ENCODE measurements around the gene R3HDM2. TPM values are rescaled to one million over a fixed set of nuclear protein-coding genes. Genes with fewer than 3 reads are reported as not detected.

R3HDM2 gene
- total and polyA plus RNA-seq, 2 of the 13 experiments (the other 11 are each of a cell fraction or from before 2014, with no cell fraction given): 11.1 to 23.5 TPM

DNA sequence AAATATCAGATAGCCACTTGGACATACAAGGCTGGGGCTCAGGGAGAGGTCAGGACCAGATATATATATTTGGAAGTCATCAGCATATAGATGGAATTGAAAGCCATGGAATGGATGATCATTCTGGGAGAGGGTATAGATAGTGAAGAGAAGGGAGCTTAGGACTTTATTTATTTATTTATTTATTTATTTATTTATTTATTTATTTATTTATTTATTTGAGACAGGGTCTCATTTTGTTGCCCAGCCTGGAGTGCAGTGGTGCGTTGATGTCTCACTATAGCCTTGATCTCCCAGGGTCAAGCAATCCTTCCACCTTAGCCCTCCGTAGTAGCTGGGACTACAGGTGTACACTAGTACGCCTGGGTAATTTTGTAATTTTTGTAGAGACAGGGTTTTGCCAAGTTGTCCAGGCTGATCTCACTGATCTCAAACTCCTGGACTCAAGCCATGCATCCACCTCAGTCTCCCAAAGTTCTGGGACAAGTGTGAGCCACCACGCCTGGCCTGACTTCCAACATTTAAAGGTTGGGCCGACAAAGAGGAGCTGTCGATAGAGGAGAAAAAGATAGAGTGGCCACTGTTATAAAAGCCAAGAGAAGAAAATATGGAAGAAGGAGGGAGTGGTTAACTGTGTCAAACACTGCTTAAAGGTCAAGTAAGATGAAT lies 15.6 kb upstream of the R3HDM2 start (continued):
- TF ChIP-seq, protein P1, sequence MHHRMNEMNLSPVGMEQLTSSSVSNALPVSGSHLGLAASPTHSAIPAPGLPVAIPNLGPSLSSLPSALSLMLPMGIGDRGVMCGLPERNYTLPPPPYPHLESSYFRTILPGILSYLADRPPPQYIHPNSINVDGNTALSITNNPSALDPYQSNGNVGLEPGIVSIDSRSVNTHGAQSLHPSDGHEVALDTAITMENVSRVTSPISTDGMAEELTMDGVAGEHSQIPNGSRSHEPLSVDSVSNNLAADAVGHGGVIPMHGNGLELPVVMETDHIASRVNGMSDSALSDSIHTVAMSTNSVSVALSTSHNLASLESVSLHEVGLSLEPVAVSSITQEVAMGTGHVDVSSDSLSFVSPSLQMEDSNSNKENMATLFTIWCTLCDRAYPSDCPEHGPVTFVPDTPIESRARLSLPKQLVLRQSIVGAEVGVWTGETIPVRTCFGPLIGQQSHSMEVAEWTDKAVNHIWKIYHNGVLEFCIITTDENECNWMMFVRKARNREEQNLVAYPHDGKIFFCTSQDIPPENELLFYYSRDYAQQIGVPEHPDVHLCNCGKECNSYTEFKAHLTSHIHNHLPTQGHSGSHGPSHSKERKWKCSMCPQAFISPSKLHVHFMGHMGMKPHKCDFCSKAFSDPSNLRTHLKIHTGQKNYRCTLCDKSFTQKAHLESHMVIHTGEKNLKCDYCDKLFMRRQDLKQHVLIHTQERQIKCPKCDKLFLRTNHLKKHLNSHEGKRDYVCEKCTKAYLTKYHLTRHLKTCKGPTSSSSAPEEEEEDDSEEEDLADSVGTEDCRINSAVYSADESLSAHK (CRISPR knock-in tag; IDR thresholded peaks at IDR 0.05; ENCODE audit: borderline replicate concordance): no peak
- TF ChIP-seq, protein P2, sequence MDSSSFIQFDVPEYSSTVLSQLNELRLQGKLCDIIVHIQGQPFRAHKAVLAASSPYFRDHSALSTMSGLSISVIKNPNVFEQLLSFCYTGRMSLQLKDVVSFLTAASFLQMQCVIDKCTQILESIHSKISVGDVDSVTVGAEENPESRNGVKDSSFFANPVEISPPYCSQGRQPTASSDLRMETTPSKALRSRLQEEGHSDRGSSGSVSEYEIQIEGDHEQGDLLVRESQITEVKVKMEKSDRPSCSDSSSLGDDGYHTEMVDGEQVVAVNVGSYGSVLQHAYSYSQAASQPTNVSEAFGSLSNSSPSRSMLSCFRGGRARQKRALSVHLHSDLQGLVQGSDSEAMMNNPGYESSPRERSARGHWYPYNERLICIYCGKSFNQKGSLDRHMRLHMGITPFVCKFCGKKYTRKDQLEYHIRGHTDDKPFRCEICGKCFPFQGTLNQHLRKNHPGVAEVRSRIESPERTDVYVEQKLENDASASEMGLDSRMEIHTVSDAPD (CRISPR knock-in tag; IDR thresholded peaks at IDR 0.05): no peak
- TF ChIP-seq KDM5A (IDR thresholded peaks at IDR 0.05; ENCODE audit: borderline replicate concordance, low read length) (no peak), ZNF44 (CRISPR knock-in tag; IDR thresholded peaks at IDR 0.05) (no peak), ZNF331 (CRISPR knock-in tag; IDR thresholded peaks at IDR 0.05) (no peak)
- TF ChIP-seq, protein P3, sequence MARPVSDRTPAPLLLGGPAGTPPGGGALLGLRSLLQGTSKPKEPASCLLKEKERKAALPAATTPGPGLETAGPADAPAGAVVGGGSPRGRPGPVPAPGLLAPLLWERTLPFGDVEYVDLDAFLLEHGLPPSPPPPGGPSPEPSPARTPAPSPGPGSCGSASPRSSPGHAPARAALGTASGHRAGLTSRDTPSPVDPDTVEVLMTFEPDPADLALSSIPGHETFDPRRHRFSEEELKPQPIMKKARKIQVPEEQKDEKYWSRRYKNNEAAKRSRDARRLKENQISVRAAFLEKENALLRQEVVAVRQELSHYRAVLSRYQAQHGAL (CRISPR knock-in tag; IDR thresholded peaks at IDR 0.05; ENCODE audit: not compliant biosample characterization): no peak

DNA sequence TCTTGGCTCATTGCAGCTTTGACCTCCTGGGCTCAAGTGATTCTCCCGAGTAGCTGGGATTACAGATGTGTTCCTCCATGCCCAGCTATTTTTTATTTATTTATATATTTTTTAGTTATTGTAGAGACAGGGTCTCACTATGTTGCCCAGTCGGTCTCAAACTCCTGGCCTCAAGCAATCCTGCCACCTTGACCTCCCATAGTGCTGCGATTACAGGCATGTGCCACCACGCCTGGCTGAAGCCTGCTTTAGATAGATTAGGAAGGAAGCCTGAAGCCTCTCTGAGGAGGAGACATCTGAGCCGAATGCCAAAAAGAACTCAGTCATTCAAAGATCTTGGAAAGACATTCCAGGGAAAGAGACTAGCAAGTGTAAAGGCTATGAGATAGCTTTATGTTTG lies 13.9 kb upstream of the R3HDM2 start:
- ChIA-PET CTCF (ENCODE audit: low intra/inter-chr PET ratio, low total read pairs) (no interaction called here), POLR2A (interaction anchor here (1.1 kb wide), 1 partner anchor 10 kb away, joined by 3 read pairs; the partner anchor contains the start of gene INHBC)
- ATAC-seq (no peak), FAIRE-seq (no peak), DNase-seq (ENCODE audit: low spot score) (no peak)
- TF ChIP-seq RBFOX2 (IDR thresholded peaks at IDR 0.05; ENCODE audit: low read depth, low read length) (no peak), ZNF572 (CRISPR knock-in tag; IDR thresholded peaks at IDR 0.05) (no peak), ZNF567 (CRISPR knock-in tag; IDR thresholded peaks at IDR 0.05; ENCODE audit: borderline replicate concordance) (no peak), ZNF20 (CRISPR knock-in tag; IDR thresholded peaks at IDR 0.05) (no peak), NCOA2 (CRISPR knock-in tag; IDR thresholded peaks at IDR 0.05) (no peak)
- TF ChIP-seq, protein P4, sequence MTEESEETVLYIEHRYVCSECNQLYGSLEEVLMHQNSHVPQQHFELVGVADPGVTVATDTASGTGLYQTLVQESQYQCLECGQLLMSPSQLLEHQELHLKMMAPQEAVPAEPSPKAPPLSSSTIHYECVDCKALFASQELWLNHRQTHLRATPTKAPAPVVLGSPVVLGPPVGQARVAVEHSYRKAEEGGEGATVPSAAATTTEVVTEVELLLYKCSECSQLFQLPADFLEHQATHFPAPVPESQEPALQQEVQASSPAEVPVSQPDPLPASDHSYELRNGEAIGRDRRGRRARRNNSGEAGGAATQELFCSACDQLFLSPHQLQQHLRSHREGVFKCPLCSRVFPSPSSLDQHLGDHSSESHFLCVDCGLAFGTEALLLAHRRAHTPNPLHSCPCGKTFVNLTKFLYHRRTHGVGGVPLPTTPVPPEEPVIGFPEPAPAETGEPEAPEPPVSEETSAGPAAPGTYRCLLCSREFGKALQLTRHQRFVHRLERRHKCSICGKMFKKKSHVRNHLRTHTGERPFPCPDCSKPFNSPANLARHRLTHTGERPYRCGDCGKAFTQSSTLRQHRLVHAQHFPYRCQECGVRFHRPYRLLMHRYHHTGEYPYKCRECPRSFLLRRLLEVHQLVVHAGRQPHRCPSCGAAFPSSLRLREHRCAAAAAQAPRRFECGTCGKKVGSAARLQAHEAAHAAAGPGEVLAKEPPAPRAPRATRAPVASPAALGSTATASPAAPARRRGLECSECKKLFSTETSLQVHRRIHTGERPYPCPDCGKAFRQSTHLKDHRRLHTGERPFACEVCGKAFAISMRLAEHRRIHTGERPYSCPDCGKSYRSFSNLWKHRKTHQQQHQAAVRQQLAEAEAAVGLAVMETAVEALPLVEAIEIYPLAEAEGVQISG (CRISPR knock-in tag; IDR thresholded peaks at IDR 0.05): no peak
- TF ChIP-seq, protein P5, sequence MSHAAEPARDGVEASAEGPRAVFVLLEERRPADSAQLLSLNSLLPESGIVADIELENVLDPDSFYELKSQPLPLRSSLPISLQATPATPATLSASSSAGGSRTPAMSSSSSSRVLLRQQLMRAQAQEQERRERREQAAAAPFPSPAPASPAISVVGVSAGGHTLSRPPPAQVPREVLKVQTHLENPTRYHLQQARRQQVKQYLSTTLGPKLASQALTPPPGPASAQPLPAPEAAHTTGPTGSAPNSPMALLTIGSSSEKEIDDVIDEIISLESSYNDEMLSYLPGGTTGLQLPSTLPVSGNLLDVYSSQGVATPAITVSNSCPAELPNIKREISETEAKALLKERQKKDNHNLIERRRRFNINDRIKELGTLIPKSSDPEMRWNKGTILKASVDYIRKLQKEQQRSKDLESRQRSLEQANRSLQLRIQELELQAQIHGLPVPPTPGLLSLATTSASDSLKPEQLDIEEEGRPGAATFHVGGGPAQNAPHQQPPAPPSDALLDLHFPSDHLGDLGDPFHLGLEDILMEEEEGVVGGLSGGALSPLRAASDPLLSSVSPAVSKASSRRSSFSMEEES (CRISPR knock-in tag; IDR thresholded peaks at IDR 0.05): no peak
- Histone ChIP-seq H4K20me1 (ENCODE audit: insufficient read depth, low read length) (no peaks in the 10 kb centered on the region), H3K27ac (ENCODE audit: extremely low read length, insufficient read depth, low read length) (no peak overlapping the region), H3K4me3 (replicated peaks in 1 of 3; ENCODE audit: insufficient read depth in 1 of 3, low read depth in 2 of 3, low read length in 3 of 3) (no peak overlapping the region), H3K36me3 (replicated peaks in 1 of 2; ENCODE audit: control insufficient read depth in 1 of 2, insufficient read depth in 2 of 2, low read length in 2 of 2) (no peaks in the 10 kb centered on the region), H3K27me3 (ENCODE audit: control insufficient read depth in 1 of 2, insufficient read depth in 2 of 2, low read length in 2 of 2) (no peaks in the 10 kb centered on the region), H3K79me2 (ENCODE audit: insufficient read depth, low read length) (no peaks in the 10 kb centered on the region), H3K9ac (ENCODE audit: insufficient read depth, low read depth, low read length) (no peak overlapping the region), H3K4me1 (ENCODE audit: insufficient read depth, low read length) (peaks cover 3% of the 10 kb centered on the region), H2AFZ (ENCODE audit: low read length) (no peak overlapping the region), H3K9me3 (ENCODE audit: low read length) (no peaks in the 10 kb centered on the region), H3K4me2 (ENCODE audit: low read depth, low read length) (no peak overlapping the region)
- in situ Hi-C loops (cut with HindIII; ENCODE audit: extremely low pct_ligation_motif_present, low pct_unique_long_range_greater_than_20kb) (no loop called here), intact Hi-C loops (cut with micrococcal nuclease; ENCODE audit: unreplicated experiment) (no loop called here)
- no TSS peak for BruUV-seq (replicated peaks)
- WGBS (ENCODE audit: low lambda C conversion rate): 93% methylated on average over 5 of the region's 5 CpGs
